ENCODE measurements around the gene ALS2. TPM values are rescaled to one million over a fixed set of nuclear protein-coding genes. Genes with fewer than 3 reads are reported as not detected.

ALS2 gene
- total RNA-seq, 2 experiments from 2014 or later = 8.3 to 11.3 TPM

DNA sequence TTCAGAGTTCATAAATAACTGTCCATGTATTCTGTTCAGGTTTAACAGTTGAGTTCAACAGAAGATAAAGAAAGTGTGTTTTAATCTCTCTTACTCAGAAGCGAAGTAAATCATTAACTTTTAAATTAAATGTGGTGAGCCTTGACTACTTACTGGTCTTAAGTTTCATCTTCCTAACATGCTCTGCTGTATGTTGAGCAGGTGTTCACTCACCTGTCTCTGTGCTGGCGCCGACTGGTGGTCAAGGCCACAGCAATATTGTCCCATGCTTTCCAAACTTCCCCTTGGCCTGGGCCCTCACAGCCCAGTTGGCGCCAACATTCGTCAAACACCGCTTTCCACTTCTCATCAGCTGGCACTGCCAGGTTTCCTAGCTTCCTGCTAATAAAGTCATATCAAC, 65.3 kb downstream of the ALS2 start:
- Histone ChIP-seq H3K4me3 (ENCODE audit: low read depth, low read length, poor library complexity, severe bottlenecking) (no peak overlapping the region), H3K36me3 (ENCODE audit: insufficient read depth, low read length) (peaks cover 14% of the 10 kb centered on the region; the same call in 1 of the 2 replicates), H3K9me3 (ENCODE audit: low read length) (peaks cover 4% of the 10 kb centered on the region; the same call in 1 of the 2 replicates), H4K20me1 (ENCODE audit: insufficient read depth, low read length) (no peaks in the 10 kb centered on the region), H3K9me2 (ENCODE audit: insufficient read depth, low read length) (no peaks in the 10 kb centered on the region), H2AFZ (ENCODE audit: low read length) (no peak overlapping the region), H3K27ac (ENCODE audit: low read depth, low read length, poor library complexity, severe bottlenecking) (no peak overlapping the region), H3K79me2 (ENCODE audit: insufficient read depth, low read depth, low read length) (no peaks in the 10 kb centered on the region), H3K4me2 (ENCODE audit: low read length) (no peak overlapping the region), H3K4me1 (ENCODE audit: insufficient read depth, low read length, poor library complexity, severe bottlenecking) (no peaks in the 10 kb centered on the region)
- POLR2A ChIA-PET = interaction anchor here (0.6 kb wide), 1 partner anchor 14 kb away, joined by 6 read pairs; no protein-coding TSS in a partner anchor
- no peak for DNase-seq (ENCODE audit: low spot score)
- intact Hi-C loops (cut with micrococcal nuclease; ENCODE audit: unreplicated experiment) = no loop called here
- CTCF ChIA-PET (ENCODE audit: unreplicated experiment) = no interaction called here
- no TSS peak for BruUV-seq (replicated peaks)
- TF ChIP-seq EZH2phosphoT487 (IDR thresholded peaks at IDR 0.05; ENCODE audit: borderline replicate concordance, low read depth, low read length) = no peak
- TF ChIP-seq, protein P1, sequence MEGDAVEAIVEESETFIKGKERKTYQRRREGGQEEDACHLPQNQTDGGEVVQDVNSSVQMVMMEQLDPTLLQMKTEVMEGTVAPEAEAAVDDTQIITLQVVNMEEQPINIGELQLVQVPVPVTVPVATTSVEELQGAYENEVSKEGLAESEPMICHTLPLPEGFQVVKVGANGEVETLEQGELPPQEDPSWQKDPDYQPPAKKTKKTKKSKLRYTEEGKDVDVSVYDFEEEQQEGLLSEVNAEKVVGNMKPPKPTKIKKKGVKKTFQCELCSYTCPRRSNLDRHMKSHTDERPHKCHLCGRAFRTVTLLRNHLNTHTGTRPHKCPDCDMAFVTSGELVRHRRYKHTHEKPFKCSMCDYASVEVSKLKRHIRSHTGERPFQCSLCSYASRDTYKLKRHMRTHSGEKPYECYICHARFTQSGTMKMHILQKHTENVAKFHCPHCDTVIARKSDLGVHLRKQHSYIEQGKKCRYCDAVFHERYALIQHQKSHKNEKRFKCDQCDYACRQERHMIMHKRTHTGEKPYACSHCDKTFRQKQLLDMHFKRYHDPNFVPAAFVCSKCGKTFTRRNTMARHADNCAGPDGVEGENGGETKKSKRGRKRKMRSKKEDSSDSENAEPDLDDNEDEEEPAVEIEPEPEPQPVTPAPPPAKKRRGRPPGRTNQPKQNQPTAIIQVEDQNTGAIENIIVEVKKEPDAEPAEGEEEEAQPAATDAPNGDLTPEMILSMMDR (conservative IDR thresholded peaks at IDR 0.05; ENCODE audit: low read length) = no peak

DNA sequence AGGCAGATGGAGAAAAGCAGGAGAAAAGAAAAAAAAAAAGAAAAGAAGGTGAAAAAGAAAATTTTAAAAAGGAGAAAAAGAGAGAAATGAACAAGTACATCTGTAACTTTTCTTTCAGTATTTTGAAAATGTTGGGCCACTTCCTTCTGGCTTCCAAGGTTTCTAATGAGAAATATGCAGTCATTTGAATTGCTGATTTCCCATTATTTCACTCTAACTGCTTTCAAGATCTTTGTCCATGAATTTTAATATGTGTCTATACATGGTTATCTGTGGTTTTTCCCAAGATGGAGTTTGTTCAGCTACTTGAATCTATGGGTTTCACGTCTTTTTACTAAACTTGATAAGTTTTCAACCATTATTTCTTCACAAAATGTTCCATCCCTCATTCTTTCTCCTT, 68.0 kb downstream of the ALS2 start:
- TF ChIP-seq EZH2phosphoT487 (IDR thresholded peaks at IDR 0.05; ENCODE audit: borderline replicate concordance, low read depth, low read length) = no peak
- TF ChIP-seq, protein P1 (conservative IDR thresholded peaks at IDR 0.05; ENCODE audit: low read length) = no peak
- peaks cover 14% of the 10 kb centered on the region; the same call in 1 of the 2 replicates for H3K36me3 ChIP-seq (ENCODE audit: insufficient read depth, low read length)
- H3K9me3 ChIP-seq (ENCODE audit: low read length) = no peaks in the 10 kb centered on the region
- no peak overlapping the region for H3K27ac ChIP-seq (ENCODE audit: low read depth, low read length, poor library complexity, severe bottlenecking)
- H4K20me1 ChIP-seq (ENCODE audit: insufficient read depth, low read length) = no peaks in the 10 kb centered on the region
- no peak overlapping the region for H2AFZ ChIP-seq (ENCODE audit: low read length)
- intact Hi-C loops (cut with micrococcal nuclease; ENCODE audit: unreplicated experiment) = no loop called here
- H3K4me2 ChIP-seq (ENCODE audit: low read length) = no peak overlapping the region
- DNase-seq (ENCODE audit: low spot score) = no peak
- ChIA-PET CTCF (ENCODE audit: unreplicated experiment) (no interaction called here), POLR2A (interaction anchor here (0.6 to 0.7 kb wide), 3 partner anchors 14 to 453 kb away, joined by 4 to 7 read pairs (median 5); partner anchors contain the start of gene MPP4)
- no peaks in the 10 kb centered on the region for H3K4me1 ChIP-seq (ENCODE audit: insufficient read depth, low read length, poor library complexity, severe bottlenecking)
- BruUV-seq (replicated peaks) = no TSS peak
- H3K4me3 ChIP-seq (ENCODE audit: low read depth, low read length, poor library complexity, severe bottlenecking) = no peak overlapping the region
- no peaks in the 10 kb centered on the region for H3K9me2 ChIP-seq (ENCODE audit: insufficient read depth, low read length)
- no peaks in the 10 kb centered on the region for H3K79me2 ChIP-seq (ENCODE audit: insufficient read depth, low read depth, low read length)

DNA sequence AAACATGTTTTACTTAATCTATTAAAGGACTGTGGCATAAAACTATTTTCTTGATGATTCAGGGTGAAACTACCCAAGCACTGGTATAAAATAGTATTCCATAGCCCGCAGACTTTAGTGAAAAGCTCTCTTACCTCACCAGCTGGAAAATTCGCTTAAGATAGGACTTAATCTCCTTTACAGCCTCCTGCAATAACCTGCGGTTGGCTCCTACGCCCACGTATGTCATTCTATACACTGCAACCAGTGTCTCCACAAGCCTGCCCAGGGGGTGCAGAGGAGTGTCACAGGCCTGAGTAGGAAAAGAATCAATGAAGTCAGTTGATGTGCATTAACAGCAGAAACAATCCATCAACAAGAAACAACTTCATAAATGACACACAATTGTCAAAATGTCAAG, 71.0 kb downstream of the ALS2 start:
- POLR2A ChIA-PET = interaction anchor here (1.7 kb wide), 1 partner anchor 34 kb away, joined by 6 read pairs; no protein-coding TSS in a partner anchor
- no peak for DNase-seq (ENCODE audit: low spot score)
- CTCF ChIA-PET (ENCODE audit: unreplicated experiment) = no interaction called here

More for the DNA sequence above, 71.0 kb downstream of the ALS2 start:
- Histone ChIP-seq H3K9me2 (ENCODE audit: insufficient read depth, low read length) (no peaks in the 10 kb centered on the region), H3K79me2 (ENCODE audit: insufficient read depth, low read depth, low read length) (no peaks in the 10 kb centered on the region), H3K36me3 (ENCODE audit: insufficient read depth, low read length) (peaks cover 7% of the 10 kb centered on the region; the same call in 1 of the 2 replicates), H3K4me1 (ENCODE audit: insufficient read depth, low read length, poor library complexity, severe bottlenecking) (no peaks in the 10 kb centered on the region), H3K4me3 (ENCODE audit: low read depth, low read length, poor library complexity, severe bottlenecking) (no peak overlapping the region), H3K4me2 (ENCODE audit: low read length) (no peak overlapping the region), H3K9me3 (ENCODE audit: low read length) (no peaks in the 10 kb centered on the region), H4K20me1 (ENCODE audit: insufficient read depth, low read length) (no peaks in the 10 kb centered on the region), H3K27ac (ENCODE audit: low read depth, low read length, poor library complexity, severe bottlenecking) (no peak overlapping the region), H2AFZ (ENCODE audit: low read length) (no peak overlapping the region)
- no TSS peak for BruUV-seq (replicated peaks)
- no peak for TF ChIP-seq EZH2phosphoT487 (IDR thresholded peaks at IDR 0.05; ENCODE audit: borderline replicate concordance, low read depth, low read length)
- TF ChIP-seq, protein P1 (conservative IDR thresholded peaks at IDR 0.05; ENCODE audit: low read length) = no peak
- intact Hi-C loops (cut with micrococcal nuclease; ENCODE audit: unreplicated experiment) = no loop called here
